Fibroblast of mammary gland (primary cell): ENCODE data around the gene R3HDM2.
"Not testable (repeated sequence)": the region's sequence is repeated elsewhere in the genome, so short reads cannot be mapped to it uniquely, and the experiment has no call there.

ENCODE experiments used
- DNase-seq: peaks from one replicate; pipeline ENCODE4 v3.0.0-alpha.2; 2010; ENCODE audit warnings: low read depth
- H3K4me3 ChIP-seq: 2 replicates; pipeline ENCODE4 v1.5.1; 2011; ENCODE audit warnings: low read depth, mild to moderate bottlenecking, low read length, moderate library complexity; ENCODE audit not compliant: control insufficient read depth
- CTCF ChIP-seq: conservative IDR thresholded peaks from 2 replicates; pipeline ENCODE4 v1.5.1; 2011; ENCODE audit warnings: low read depth, low read length, inconsistent platforms; ENCODE audit not compliant: control insufficient read depth, insufficient read depth

Gene R3HDM2

GRCh38 chr12:57367121-57367520, 63.7 kb downstream of the R3HDM2 start:
- TF ChIP-seq CTCF: no peak
- no peak overlapping the region for H3K4me3 ChIP-seq
- DNase-seq: no peak

DNA sequence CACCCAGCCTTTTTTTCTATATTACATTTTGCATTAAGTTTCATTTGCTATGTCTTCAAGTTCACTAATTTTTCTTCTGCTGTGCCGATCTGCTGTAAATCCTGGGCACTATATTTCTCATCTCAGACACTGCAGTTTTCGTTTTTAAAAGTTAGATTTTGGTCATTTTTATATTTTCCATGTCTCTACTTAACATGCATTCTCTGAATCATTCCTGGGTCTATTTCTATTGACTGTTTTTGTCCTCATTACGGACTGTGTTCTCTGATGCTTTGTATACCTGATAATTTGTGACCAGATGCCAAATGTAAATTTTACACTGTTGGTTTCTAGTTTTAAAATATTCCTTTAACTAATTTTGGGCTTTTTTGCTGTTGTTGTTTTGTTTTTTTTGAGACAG, 64.5 kb downstream of the R3HDM2 start:
- no peak for DNase-seq
- no peak overlapping the region for H3K4me3 ChIP-seq

GRCh38 chr12:57364156-57364555, 66.7 kb downstream of the R3HDM2 start:
- H3K4me3 ChIP-seq, DNase-seq: not testable (repeated sequence)

More for the DNA sequence above, 64.5 kb downstream of the R3HDM2 start:
- TF ChIP-seq CTCF: no peak

- H3K4me3 ChIP-seq: no peak overlapping the region
- no peak for TF ChIP-seq CTCF
- DNase-seq: no peak
Observed at GRCh38 chr12:57360468-57360867, 70.4 kb downstream of the R3HDM2 start.

DNA sequence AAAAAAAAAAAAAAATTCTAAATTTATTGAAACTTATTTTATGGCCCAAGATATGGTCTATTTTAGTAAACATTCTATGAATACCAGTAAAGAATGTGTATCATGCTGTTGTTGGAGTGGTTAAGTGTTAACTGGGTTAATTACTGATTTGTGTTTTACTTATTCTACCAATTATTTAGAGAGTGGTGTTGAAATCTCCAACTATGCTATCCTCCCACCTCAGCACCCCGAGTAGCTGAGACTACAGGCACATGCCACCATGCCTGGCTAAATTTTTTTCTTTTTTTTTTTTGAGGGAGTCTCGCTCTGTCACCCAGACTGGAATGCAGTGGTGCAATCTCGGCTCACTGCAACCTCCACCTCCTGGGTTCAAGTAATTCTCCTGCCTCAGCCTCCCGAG, 72.2 kb downstream of the R3HDM2 start:
- H3K4me3 ChIP-seq: no peak overlapping the region
- DNase-seq: no peak
- no peak for TF ChIP-seq CTCF

DNA sequence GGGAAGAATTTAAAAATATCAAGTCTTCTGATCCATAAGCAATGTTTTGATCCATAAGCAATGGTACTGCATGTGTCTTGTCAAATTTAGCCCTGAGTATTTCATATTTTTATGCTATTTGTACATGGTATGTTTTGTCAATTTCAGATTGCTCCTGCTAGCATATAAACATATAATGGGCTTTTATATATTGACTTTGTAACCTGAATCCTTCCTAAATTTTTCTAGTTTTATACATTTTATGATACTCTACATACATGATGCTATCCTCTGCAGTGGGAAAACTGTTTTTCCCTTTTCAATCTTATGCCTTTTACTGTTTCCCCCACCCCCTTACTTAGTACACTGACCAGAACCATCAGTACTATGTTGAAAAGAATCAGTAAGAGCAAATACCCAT, 75.1 kb downstream of the R3HDM2 start:
- no peak overlapping the region for H3K4me3 ChIP-seq
- TF ChIP-seq CTCF: no peak
- no peak for DNase-seq

GRCh38 chr12:57352166-57352565, 78.7 kb downstream of the R3HDM2 start:
- no peak for DNase-seq
- no peak for TF ChIP-seq CTCF

More at GRCh38 chr12:57352166-57352565, 78.7 kb downstream of the R3HDM2 start:
- no peak overlapping the region for H3K4me3 ChIP-seq
